ENCODE data around the gene GPR89A.

GPR89A gene

GRCh38 chr1:145702826-145703225 is 95.0 kb downstream of the GPR89A start:
- DNase-seq (ENCODE audit: low read depth in 2 of 2), result no peak
- no peak overlapping the region for H3K4me3 ChIP-seq (replicated peaks in 1 of 2; ENCODE audit: low read depth in 2 of 2, low read length in 2 of 2)
- TF ChIP-seq, protein P1, sequence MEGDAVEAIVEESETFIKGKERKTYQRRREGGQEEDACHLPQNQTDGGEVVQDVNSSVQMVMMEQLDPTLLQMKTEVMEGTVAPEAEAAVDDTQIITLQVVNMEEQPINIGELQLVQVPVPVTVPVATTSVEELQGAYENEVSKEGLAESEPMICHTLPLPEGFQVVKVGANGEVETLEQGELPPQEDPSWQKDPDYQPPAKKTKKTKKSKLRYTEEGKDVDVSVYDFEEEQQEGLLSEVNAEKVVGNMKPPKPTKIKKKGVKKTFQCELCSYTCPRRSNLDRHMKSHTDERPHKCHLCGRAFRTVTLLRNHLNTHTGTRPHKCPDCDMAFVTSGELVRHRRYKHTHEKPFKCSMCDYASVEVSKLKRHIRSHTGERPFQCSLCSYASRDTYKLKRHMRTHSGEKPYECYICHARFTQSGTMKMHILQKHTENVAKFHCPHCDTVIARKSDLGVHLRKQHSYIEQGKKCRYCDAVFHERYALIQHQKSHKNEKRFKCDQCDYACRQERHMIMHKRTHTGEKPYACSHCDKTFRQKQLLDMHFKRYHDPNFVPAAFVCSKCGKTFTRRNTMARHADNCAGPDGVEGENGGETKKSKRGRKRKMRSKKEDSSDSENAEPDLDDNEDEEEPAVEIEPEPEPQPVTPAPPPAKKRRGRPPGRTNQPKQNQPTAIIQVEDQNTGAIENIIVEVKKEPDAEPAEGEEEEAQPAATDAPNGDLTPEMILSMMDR (IDR thresholded peaks at IDR 0.05; ENCODE audit: low read depth, low read length), result no peak

- H3K4me3 ChIP-seq (replicated peaks in 1 of 2; ENCODE audit: low read depth in 2 of 2, low read length in 2 of 2), result no peak overlapping the region
- TF ChIP-seq, protein P1 (IDR thresholded peaks at IDR 0.05; ENCODE audit: low read depth, low read length), result no peak
Measured at GRCh38 chr1:145705622-145706021, 97.8 kb downstream of the GPR89A start.

GRCh38 chr1:145706086-145706664 is 98.4 kb downstream of the GPR89A start:
- no peak overlapping the region for H3K4me3 ChIP-seq (replicated peaks in 1 of 2; ENCODE audit: low read depth in 2 of 2, low read length in 2 of 2)
- peak in 1 of 2 donors; percentile 53 for DNase-seq (ENCODE audit: low read depth in 2 of 2)
- TF ChIP-seq, protein P1 (IDR thresholded peaks at IDR 0.05; ENCODE audit: low read depth, low read length), result no peak

More at GRCh38 chr1:145705622-145706021, 97.8 kb downstream of the GPR89A start:
- DNase-seq (ENCODE audit: low read depth in 2 of 2), result no peak

- no peak within 1 kb of the TSS for H3K4me3 ChIP-seq (replicated peaks in 1 of 2; ENCODE audit: low read depth in 2 of 2, low read length in 2 of 2)
- no peak for DNase-seq (ENCODE audit: low read depth in 2 of 2)
- TF ChIP-seq, protein P1 (IDR thresholded peaks at IDR 0.05; ENCODE audit: low read depth, low read length), result no peak
Measured at GRCh38 chr1:145707183-145707867, 99.5 kb downstream of the GPR89A start, which contains the start of gene PDZK1. PDZK1 (minus strand) TSS chr1:145707368; CDS start chr1:145688021, 19,347 bp downstream.

DNA sequence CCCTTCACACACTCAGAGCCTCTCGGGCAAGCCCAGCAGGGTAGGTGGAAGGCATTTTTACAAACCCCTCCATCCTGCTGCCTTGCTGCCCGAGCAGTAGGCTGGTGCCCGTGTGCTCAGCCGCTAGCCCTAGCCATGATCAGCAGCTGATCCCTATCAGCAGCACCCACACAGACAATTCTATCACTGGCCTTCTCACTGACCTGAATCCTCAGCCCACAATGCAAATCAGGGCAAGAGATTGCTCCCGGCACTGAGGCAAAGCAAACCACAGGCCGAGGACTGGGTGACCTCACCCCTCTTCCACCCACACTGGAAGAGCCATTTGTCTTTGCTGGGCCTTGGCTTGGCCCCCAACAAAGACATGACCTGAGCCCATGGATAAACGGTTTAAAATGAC is 100.3 kb downstream of the GPR89A start:
- H3K4me3 ChIP-seq (replicated peaks in 1 of 2; ENCODE audit: low read depth in 2 of 2, low read length in 2 of 2), result no peak overlapping the region
- no peak for DNase-seq (ENCODE audit: low read depth in 2 of 2)
- TF ChIP-seq, protein P1 (IDR thresholded peaks at IDR 0.05; ENCODE audit: low read depth, low read length), result no peak

- no peak for DNase-seq (ENCODE audit: low read depth in 2 of 2)
- TF ChIP-seq, protein P1 (IDR thresholded peaks at IDR 0.05; ENCODE audit: low read depth, low read length), result no peak
- no peak overlapping the region for H3K4me3 ChIP-seq (replicated peaks in 1 of 2; ENCODE audit: low read depth in 2 of 2, low read length in 2 of 2)
Measured at GRCh38 chr1:145710291-145711027, 102.7 kb downstream of the GPR89A start.
